IPS-NIHi11 (cell line): ENCODE measurements around the gene RNF180.
A peak's percentile ranks its signal among the peaks of the same experiment; 100 is the strongest.

ENCODE experiments used
- DNase-seq: peaks from one replicate; pipeline ENCODE4 v3.0.0; 2012; ENCODE audit warnings: mixed read lengths, low spot score

Gene RNF180, protein sequence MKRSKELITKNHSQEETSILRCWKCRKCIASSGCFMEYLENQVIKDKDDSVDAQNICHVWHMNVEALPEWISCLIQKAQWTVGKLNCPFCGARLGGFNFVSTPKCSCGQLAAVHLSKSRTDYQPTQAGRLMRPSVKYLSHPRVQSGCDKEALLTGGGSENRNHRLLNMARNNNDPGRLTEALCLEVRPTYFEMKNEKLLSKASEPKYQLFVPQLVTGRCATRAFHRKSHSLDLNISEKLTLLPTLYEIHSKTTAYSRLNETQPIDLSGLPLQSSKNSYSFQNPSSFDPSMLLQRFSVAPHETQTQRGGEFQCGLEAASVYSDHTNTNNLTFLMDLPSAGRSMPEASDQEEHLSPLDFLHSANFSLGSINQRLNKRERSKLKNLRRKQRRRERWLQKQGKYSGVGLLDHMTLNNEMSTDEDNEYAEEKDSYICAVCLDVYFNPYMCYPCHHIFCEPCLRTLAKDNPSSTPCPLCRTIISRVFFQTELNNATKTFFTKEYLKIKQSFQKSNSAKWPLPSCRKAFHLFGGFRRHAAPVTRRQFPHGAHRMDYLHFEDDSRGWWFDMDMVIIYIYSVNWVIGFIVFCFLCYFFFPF

GRCh38 chr5:64165500-64166200 is at the start of gene RNF180:
TSS of gene RNF180 (plus strand) at chr5:64165843. CDS start at chr5:64200808, 34,965 bp downstream.
- DNase-seq, result peak; percentile 77

DNA sequence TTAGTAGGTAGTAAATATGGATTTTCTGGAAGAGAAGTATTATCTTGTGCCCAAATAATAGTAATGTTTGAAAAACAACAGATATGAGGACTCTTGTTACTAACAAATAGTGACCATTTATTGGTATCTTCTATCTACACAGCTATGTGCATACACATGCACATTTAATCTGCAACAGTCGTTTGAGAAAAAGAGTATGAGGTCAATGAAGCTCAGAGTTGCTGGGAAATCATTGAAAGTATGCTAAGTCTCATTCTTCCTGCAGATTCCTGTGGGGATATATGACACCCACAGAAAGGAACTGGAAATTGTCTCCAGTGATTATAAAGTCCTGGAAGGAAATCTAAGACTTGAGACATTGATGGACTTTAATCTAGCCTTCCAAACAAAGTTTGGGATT is 40.1 kb upstream of the RNF180 start:
- DNase-seq, result no peak

GRCh38 chr5:64126202-64126741 is 39.4 kb upstream of the RNF180 start:
- no peak for DNase-seq

GRCh38 chr5:64140018-64140417 is 25.6 kb upstream of the RNF180 start:
- no peak for DNase-seq

GRCh38 chr5:64144425-64145215 is 21.0 kb upstream of the RNF180 start:
- DNase-seq, result no peak

DNA sequence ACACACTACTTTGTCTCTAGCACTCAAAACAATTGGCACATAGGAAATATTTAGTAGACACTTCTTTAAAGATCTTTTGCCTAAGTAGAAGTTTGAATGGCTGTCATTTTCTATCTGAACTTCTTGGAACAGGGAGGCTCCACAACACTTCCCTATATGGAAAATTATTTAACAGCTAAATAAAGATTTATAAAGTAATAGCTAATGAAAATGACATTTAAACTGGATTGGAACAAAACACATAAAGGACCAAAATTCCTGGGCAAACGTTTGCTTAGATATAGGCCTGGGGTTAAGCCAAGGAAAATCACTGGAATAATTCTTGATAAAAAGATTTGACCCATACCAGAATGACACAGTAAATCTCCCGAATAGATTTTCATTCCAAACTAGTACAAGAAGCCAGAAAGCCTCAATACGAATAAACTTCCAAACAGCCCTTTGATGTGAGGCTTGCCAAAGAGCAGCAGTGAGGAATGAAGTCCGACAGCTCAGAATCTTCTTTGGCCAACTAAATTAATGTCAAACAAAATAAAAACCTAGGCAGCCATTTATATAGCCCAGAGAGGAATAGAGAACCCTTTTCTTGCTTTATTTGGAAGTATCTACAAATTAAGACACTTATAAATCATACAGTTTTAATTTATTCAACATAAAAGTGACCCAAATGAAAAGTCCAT is 20.3 kb upstream of the RNF180 start:
- no peak for DNase-seq

- DNase-seq, result no peak
Measured at GRCh38 chr5:64147379-64147778, 18.3 kb upstream of the RNF180 start.

DNA sequence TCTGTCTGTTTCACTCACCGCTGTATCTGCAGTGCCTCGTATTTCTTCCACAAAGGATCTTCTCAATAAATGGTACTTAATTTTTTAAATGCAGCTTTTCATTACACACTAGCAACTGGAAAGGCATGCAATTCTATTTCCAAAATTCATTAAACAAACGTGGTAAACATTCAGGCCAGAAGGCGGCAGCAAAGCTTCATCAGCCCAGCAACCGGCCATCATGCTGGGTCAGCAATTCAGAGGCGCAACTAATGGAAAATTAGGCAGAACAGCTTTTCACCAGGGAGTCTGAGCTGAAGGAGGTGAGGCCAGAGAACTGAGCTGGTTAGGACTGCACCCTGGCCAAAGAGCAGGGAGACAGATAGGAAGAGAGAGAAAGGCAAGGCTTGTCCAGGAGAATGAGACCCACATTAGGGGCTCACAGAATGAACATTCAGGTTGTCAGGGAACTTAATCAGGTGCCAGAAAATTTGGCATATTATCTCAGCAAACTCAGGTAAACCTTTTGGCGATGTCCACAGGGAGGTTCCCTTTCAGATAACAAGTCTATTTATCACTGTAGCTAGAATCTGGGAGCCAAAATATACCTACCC is 17.7 kb upstream of the RNF180 start:
- DNase-seq, result peak; percentile 70

- no peak for DNase-seq
Measured at GRCh38 chr5:64149268-64149667, 16.4 kb upstream of the RNF180 start.

GRCh38 chr5:64149857-64150521 is 15.7 kb upstream of the RNF180 start:
- no peak for DNase-seq

DNA sequence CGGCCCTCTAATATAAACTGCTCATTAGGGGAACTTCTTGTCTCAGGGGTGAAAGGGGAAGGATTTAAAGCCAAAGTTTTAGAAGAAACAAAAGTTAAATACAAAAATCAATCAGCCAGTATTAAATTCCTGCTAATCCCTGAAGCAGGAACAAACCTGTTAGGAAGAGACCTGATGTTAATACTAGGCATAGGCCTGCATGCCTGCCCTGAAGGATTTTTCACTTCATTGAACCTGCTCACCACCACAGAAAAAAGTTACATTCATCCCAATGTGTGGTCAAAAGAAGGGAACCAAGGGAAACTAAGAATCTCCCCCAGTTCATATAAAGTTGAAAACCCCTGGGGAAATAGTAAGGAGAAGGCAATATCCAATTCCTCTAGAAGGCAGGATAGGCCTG is 9.4 kb upstream of the RNF180 start:
- DNase-seq, result no peak

- no peak for DNase-seq
Measured at GRCh38 chr5:64158827-64159226, 6.8 kb upstream of the RNF180 start.

DNA sequence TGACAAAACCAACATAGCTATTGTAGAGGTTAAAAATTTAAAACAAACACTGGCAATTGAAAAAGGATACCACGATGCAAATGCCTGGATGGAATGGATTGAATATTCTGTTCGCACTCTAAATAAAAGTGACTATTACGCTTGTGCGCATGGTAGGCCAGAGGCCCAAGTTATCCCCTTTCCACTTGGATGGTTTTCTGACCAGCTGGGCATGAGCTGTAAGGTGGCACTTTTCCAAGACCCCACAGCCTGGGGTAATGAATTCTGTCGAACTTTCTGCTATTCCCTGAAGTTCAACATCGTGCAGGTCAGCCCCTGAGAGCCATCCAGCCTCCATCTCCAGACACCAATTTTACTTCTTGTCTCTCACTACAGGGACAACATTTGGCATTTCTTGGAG is 5.4 kb upstream of the RNF180 start:
- DNase-seq, result no peak

- no peak for DNase-seq
Measured at GRCh38 chr5:64161420-64161819, 4.2 kb upstream of the RNF180 start.

GRCh38 chr5:64163135-64163534 is 2.5 kb upstream of the RNF180 start:
- no peak for DNase-seq

- DNase-seq, result no peak
Measured at GRCh38 chr5:64163746-64164145, 1.9 kb upstream of the RNF180 start.

- no peak for DNase-seq
Measured at GRCh38 chr5:64164166-64164565, 1.5 kb upstream of the RNF180 start.

- no peak for DNase-seq
Measured at GRCh38 chr5:64165160-64165499, 513 bp upstream of the RNF180 start.

GRCh38 chr5:64166201-64166959 is 737 bp downstream of the RNF180 start:
- no peak for DNase-seq

- DNase-seq, result no peak
Measured at GRCh38 chr5:64176301-64176700, 10.7 kb downstream of the RNF180 start.
